ENCODE measurements around the gene DNAJC1.

Gene DNAJC1

GRCh38 chr10:21727452-21728168 lies 275.9 kb downstream of the DNAJC1 start (continued):
- TF ChIP-seq, protein P1, sequence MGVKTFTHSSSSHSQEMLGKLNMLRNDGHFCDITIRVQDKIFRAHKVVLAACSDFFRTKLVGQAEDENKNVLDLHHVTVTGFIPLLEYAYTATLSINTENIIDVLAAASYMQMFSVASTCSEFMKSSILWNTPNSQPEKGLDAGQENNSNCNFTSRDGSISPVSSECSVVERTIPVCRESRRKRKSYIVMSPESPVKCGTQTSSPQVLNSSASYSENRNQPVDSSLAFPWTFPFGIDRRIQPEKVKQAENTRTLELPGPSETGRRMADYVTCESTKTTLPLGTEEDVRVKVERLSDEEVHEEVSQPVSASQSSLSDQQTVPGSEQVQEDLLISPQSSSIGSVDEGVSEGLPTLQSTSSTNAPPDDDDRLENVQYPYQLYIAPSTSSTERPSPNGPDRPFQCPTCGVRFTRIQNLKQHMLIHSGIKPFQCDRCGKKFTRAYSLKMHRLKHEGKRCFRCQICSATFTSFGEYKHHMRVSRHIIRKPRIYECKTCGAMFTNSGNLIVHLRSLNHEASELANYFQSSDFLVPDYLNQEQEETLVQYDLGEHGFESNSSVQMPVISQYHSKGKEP (tag by site-specific recombination; IDR thresholded peaks at IDR 0.05) = peak; percentile 73
- TF ChIP-seq KLF1 (tag by site-specific recombination; IDR thresholded peaks at IDR 0.05) (peak; percentile 53), OSR2 (tag by site-specific recombination; IDR thresholded peaks at IDR 0.05) (peak; percentile 69), ZNF174 (tag by site-specific recombination; IDR thresholded peaks at IDR 0.05) (no peak), ZNF18 (tag by site-specific recombination; IDR thresholded peaks at IDR 0.05) (0 out of 2 replicates have a peak, but pooled peaks have one; percentile 23), ZNF24 (tag by site-specific recombination; IDR thresholded peaks at IDR 0.05) (no peak), KLF8 (tag by site-specific recombination; IDR thresholded peaks at IDR 0.05) (0 out of 2 replicates have a peak, but pooled peaks have one; percentile 1), ZEB2 (tag by site-specific recombination; IDR thresholded peaks at IDR 0.05) (0 out of 2 replicates have a peak, but pooled peaks have one; percentile 24), ZNF548 (tag by site-specific recombination; IDR thresholded peaks at IDR 0.05) (no peak)
- TF ChIP-seq, protein P2, sequence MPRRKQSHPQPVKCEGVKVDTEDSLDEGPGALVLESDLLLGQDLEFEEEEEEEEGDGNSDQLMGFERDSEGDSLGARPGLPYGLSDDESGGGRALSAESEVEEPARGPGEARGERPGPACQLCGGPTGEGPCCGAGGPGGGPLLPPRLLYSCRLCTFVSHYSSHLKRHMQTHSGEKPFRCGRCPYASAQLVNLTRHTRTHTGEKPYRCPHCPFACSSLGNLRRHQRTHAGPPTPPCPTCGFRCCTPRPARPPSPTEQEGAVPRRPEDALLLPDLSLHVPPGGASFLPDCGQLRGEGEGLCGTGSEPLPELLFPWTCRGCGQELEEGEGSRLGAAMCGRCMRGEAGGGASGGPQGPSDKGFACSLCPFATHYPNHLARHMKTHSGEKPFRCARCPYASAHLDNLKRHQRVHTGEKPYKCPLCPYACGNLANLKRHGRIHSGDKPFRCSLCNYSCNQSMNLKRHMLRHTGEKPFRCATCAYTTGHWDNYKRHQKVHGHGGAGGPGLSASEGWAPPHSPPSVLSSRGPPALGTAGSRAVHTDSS (tag by site-specific recombination; IDR thresholded peaks at IDR 0.05) = peak; percentile 34; the same call in 1 of the 2 replicates

GRCh38 chr10:21726601-21727225 lies 276.8 kb downstream of the DNAJC1 start:
- ChIA-PET CTCF (interaction anchor here (0.5 to 1.6 kb wide), 3 partner anchors 134 to 448 kb away, joined by 3 to 4 read pairs (median 4); no protein-coding TSS in a partner anchor), POLR2A (interaction anchor here (0.6 kb wide), 1 partner anchor 208 kb away, joined by 8 read pairs; no protein-coding TSS in a partner anchor)
- no peak overlapping the region for H3K4me3 ChIP-seq (ENCODE audit: low read depth, low read length)
- TF ChIP-seq ZNF362 (tag by site-specific recombination; IDR thresholded peaks at IDR 0.05) = peak; percentile 86; the same call in 1 of the 2 replicates
- TF ChIP-seq, protein P1 (tag by site-specific recombination; IDR thresholded peaks at IDR 0.05) = peak; percentile 87
- TF ChIP-seq PRDM10 (tag by site-specific recombination; IDR thresholded peaks at IDR 0.05) = 0 out of 2 replicates have a peak, but pooled peaks have one; percentile 41
- TF ChIP-seq ZFP41 (tag by site-specific recombination; IDR thresholded peaks at IDR 0.05; ENCODE audit: borderline replicate concordance) = no peak
- 0 out of 2 replicates have a peak, but pooled peaks have one; percentile 16 for TF ChIP-seq ZNF10 (tag by site-specific recombination; IDR thresholded peaks at IDR 0.05)
- peak; percentile 58; the same call in 1 of the 2 replicates for TF ChIP-seq ZBTB17 (tag by site-specific recombination; IDR thresholded peaks at IDR 0.05)
- peaks cover 32% of the 10 kb centered on the region for H3K4me1 ChIP-seq (ENCODE audit: control insufficient read depth, insufficient read depth, low read length)
- H3K27ac ChIP-seq (ENCODE audit: extremely low read depth, low read depth, low read length) = peak overlapping the region; percentile 33; the same call in 1 of the 2 replicates
- H3K9me3 ChIP-seq (ENCODE audit: control insufficient read depth, insufficient read depth, low read depth, low read length) = no peaks in the 10 kb centered on the region
- peaks cover 0 to 4% of the 10 kb centered on the region in 2 experiments; a peak in 2 of 3 replicates for H3K36me3 ChIP-seq (ENCODE audit: control insufficient read depth in 2 of 2, insufficient read depth in 1 of 2, low read length in 2 of 2)
